HG02885 (cell line): ENCODE data around the gene NPB.
A peak's percentile ranks its signal among the peaks of the same experiment; 100 is the strongest.

Experiments used
- ATAC-seq: cut with Tn5 transposase; IDR thresholded peaks from one replicate; pipeline ENCODE4 v1.9.1; 2021; ENCODE audit warnings: mild to moderate bottlenecking; ENCODE audit not compliant: unreplicated experiment, poor library complexity

Gene NPB

GRCh38 chr17:81869221-81870130, 32.6 kb upstream of the NPB start:
- no peak for ATAC-seq

- ATAC-seq = no peak
Observed at GRCh38 chr17:81870131-81870980, 31.7 kb upstream of the NPB start.

GRCh38 chr17:81870981-81871386, 31.1 kb upstream of the NPB start, which contains the start of gene ARHGDIA:
Gene ARHGDIA, minus strand, starts transcription at chr17:81871337. Its CDS starts 1,407 bp downstream, at chr17:81869930.
- ATAC-seq = peak; percentile 22

GRCh38 chr17:81871387-81872230, 30.4 kb upstream of the NPB start:
- ATAC-seq = peak; percentile 56

GRCh38 chr17:81877569-81877968, 24.5 kb upstream of the NPB start:
- no peak for ATAC-seq

GRCh38 chr17:81878294-81878693, 23.7 kb upstream of the NPB start:
- no peak for ATAC-seq

- no peak for ATAC-seq
Observed at GRCh38 chr17:81879121-81879520, 22.9 kb upstream of the NPB start.

- no peak for ATAC-seq
Observed at GRCh38 chr17:81884520-81884919, 17.5 kb upstream of the NPB start.

GRCh38 chr17:81884968-81885367, 17.1 kb upstream of the NPB start:
- ATAC-seq = no peak

- no peak for ATAC-seq
Observed at GRCh38 chr17:81885454-81885853, 16.6 kb upstream of the NPB start.

- ATAC-seq = no peak
Observed at GRCh38 chr17:81885869-81886548, 16.0 kb upstream of the NPB start.

- no peak for ATAC-seq
Observed at GRCh38 chr17:81888105-81888987, 13.7 kb upstream of the NPB start.

GRCh38 chr17:81888988-81889595, 12.9 kb upstream of the NPB start:
- no peak for ATAC-seq

GRCh38 chr17:81889602-81890001, 12.4 kb upstream of the NPB start:
- no peak for ATAC-seq

GRCh38 chr17:81890447-81891302, 11.4 kb upstream of the NPB start:
- ATAC-seq = no peak

GRCh38 chr17:81891303-81891552, 10.8 kb upstream of the NPB start:
- peak; percentile 29 for ATAC-seq

- no peak for ATAC-seq
Observed at GRCh38 chr17:81895400-81895799, 6.6 kb upstream of the NPB start.
